ENCODE data around the gene NCAM2. TPM values are rescaled to one million over a fixed set of nuclear protein-coding genes. Genes with fewer than 3 reads are reported as not detected.

NCAM2 gene
- total and polyA plus RNA-seq, 2 of the 8 experiments (the other 6 are each of a cell fraction or from before 2014, with no cell fraction given): 0.14 to 1.1 TPM

GRCh38 chr21:21384977-21385376 is 386.8 kb downstream of the NCAM2 start:
- H3K23me2 ChIP-seq (ENCODE audit: low read depth, low read length): no peaks in the 10 kb centered on the region; the same call in 1 of the 2 replicates
- H3K18ac ChIP-seq (ENCODE audit: extremely low read depth, low read length): no peak overlapping the region
- H3K27me3 ChIP-seq (replicated peaks in 1 of 4; ENCODE audit: control insufficient read depth in 3 of 4, extremely low read depth in 1 of 4, insufficient read depth in 3 of 4, low read length in 3 of 4): no peaks in the 10 kb centered on the region
- no peak overlapping the region for H2AFZ ChIP-seq (ENCODE audit: low read length)
- H2AK5ac ChIP-seq (ENCODE audit: low read depth, low read length): no peak overlapping the region
- no peak overlapping the region for H2BK20ac ChIP-seq (ENCODE audit: low read length)
- no peak overlapping the region for H3K4me2 ChIP-seq (ENCODE audit: insufficient read depth in 1 of 2, low read depth in 2 of 2, low read length in 2 of 2)
- no peak overlapping the region for H4K8ac ChIP-seq (ENCODE audit: extremely low read depth, insufficient read depth, low read length)
- no peak overlapping the region for H4K5ac ChIP-seq (ENCODE audit: insufficient read length, low read depth, low read length)
- H3K4ac ChIP-seq (replicated peaks; ENCODE audit: insufficient read length, low read depth, low read length): no peak overlapping the region
- ChIA-PET POLR2A (ENCODE audit: partially characterized antibody) (no interaction called here), CTCF (ENCODE audit: partially characterized antibody) (no interaction called here)
- H3K9ac ChIP-seq (replicated peaks in 1 of 4; ENCODE audit: extremely low read depth in 1 of 4, low read depth in 3 of 4, low read length in 3 of 4): no peak overlapping the region
- FAIRE-seq (no peak), DNase-seq (ENCODE audit: low read depth in 1 of 2, low spot score in 2 of 2) (no peak)
- no peak overlapping the region for H2BK15ac ChIP-seq (ENCODE audit: low read length)
- no peak overlapping the region for H3K23ac ChIP-seq (ENCODE audit: insufficient read length)
- TF ChIP-seq POLR2AphosphoS5 (IDR thresholded peaks at IDR 0.05; ENCODE audit: low read depth, low read length) (no peak), JUN (IDR thresholded peaks at IDR 0.05; ENCODE audit: low read depth, low read length) (no peak), EP300 (IDR thresholded peaks at IDR 0.05; ENCODE audit: borderline replicate concordance in 1 of 2, low read depth in 2 of 2, low read length in 2 of 2) (no peak), BACH1 (IDR thresholded peaks at IDR 0.05; ENCODE audit: low read length) (no peak), ASH2L (IDR thresholded peaks at IDR 0.05; ENCODE audit: low read length) (no peak)
- TF ChIP-seq, protein P1, sequence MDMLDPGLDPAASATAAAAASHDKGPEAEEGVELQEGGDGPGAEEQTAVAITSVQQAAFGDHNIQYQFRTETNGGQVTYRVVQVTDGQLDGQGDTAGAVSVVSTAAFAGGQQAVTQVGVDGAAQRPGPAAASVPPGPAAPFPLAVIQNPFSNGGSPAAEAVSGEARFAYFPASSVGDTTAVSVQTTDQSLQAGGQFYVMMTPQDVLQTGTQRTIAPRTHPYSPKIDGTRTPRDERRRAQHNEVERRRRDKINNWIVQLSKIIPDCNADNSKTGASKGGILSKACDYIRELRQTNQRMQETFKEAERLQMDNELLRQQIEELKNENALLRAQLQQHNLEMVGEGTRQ (IDR thresholded peaks at IDR 0.05; ENCODE audit: low read length): no peak
- H3K79me1 ChIP-seq (ENCODE audit: low read depth, low read length): no peaks in the 10 kb centered on the region
- no peaks in the 10 kb centered on the region for H3K4me1 ChIP-seq (replicated peaks in 1 of 4; ENCODE audit: control insufficient read depth in 3 of 4, insufficient read depth in 4 of 4, low read length in 3 of 4)
- H2BK12ac ChIP-seq (ENCODE audit: low read depth, low read length): no peak overlapping the region
- no peak overlapping the region for H4K91ac ChIP-seq (replicated peaks; ENCODE audit: insufficient read length, low read length)
- no peak overlapping the region for H3K27ac ChIP-seq (ENCODE audit: low read depth, low read length)
- no peaks in the 10 kb centered on the region for H3K36me3 ChIP-seq (ENCODE audit: control insufficient read depth in 2 of 4, insufficient read depth in 4 of 4, low read length in 3 of 4)
- H3K9me3 ChIP-seq (ENCODE audit: insufficient read depth in 2 of 2, low read depth in 1 of 2, low read length in 1 of 2): no peaks in the 10 kb centered on the region
- WGBS, 2 experiments (ENCODE audit: extremely low coverage in 1 of 2, insufficient coverage in 1 of 2, insufficient read length in 1 of 2, insufficient replicate concordance in 2 of 2, low coverage in 1 of 2, low lambda C conversion rate in 2 of 2, missing lambda C conversion rate in 1 of 2): 90% methylated on average over 3 of the region's 3 CpGs; no CpG with 5 or more reads in 1 of the 2 experiments
- H2BK120ac ChIP-seq (replicated peaks; ENCODE audit: low read depth, low read length): no peak overlapping the region
- H3K56ac ChIP-seq (replicated peaks; ENCODE audit: insufficient read length, low read depth, low read length): no peak overlapping the region
- no peak overlapping the region for H3K4me3 ChIP-seq (ENCODE audit: extremely low read depth in 1 of 4, insufficient read depth in 2 of 4, low read depth in 3 of 4, low read length in 4 of 4)
- no peak overlapping the region for H2BK5ac ChIP-seq (ENCODE audit: low read depth, low read length)
- no peaks in the 10 kb centered on the region for H3K79me2 ChIP-seq (ENCODE audit: control insufficient read depth in 1 of 2, insufficient read depth in 2 of 2, low read length in 2 of 2)
- no peaks in the 10 kb centered on the region for H4K20me1 ChIP-seq (replicated peaks in 1 of 2; ENCODE audit: control insufficient read depth in 1 of 2, insufficient read depth in 2 of 2, low read length in 2 of 2)
- H3K14ac ChIP-seq (ENCODE audit: insufficient read length): no peak overlapping the region
